OCI-LY3 (cell line): ENCODE results near the gene FKBP2.

Source experiments
- EZH2phosphoT487 ChIP-seq: fragments of 200-600 bp; shearing (Covaris generic); IDR thresholded peaks from 2 replicates; pipeline ENCODE4 v1.6.1; 2018; ENCODE audit warnings: antibody characterized with exemption, mixed run types, low read depth
- TF ChIP-seq, protein P1 (sequence below): fragments of 200-600, 300-600 bp; sonication (generic); IDR thresholded peaks from 2 replicates; pipeline ENCODE4 v1.5.1; 2014; ENCODE audit warnings: antibody characterized with exemption, low read length, low read depth

GRCh38 chr11:64244966-64245365, 4.1 kb downstream of the FKBP2 start:
- TF ChIP-seq, protein P1, sequence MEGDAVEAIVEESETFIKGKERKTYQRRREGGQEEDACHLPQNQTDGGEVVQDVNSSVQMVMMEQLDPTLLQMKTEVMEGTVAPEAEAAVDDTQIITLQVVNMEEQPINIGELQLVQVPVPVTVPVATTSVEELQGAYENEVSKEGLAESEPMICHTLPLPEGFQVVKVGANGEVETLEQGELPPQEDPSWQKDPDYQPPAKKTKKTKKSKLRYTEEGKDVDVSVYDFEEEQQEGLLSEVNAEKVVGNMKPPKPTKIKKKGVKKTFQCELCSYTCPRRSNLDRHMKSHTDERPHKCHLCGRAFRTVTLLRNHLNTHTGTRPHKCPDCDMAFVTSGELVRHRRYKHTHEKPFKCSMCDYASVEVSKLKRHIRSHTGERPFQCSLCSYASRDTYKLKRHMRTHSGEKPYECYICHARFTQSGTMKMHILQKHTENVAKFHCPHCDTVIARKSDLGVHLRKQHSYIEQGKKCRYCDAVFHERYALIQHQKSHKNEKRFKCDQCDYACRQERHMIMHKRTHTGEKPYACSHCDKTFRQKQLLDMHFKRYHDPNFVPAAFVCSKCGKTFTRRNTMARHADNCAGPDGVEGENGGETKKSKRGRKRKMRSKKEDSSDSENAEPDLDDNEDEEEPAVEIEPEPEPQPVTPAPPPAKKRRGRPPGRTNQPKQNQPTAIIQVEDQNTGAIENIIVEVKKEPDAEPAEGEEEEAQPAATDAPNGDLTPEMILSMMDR = no peak
- no peak for TF ChIP-seq EZH2phosphoT487
